T-helper 1 cell treated with Interleukin-12 subunit alpha and Interleukin-12 subunit beta and Interleukin-4 antibody, amounts not matched to agents 30 μg/mL and 1 μg/mL, for 36 hours (primary cell): ENCODE data around the gene MBNL3.

ENCODE experiments used
- H3K27ac Mint-ChIP-seq: one replicate; pipeline ENCODE4 v1.8.0; 2021; ENCODE audit warnings: mild to moderate bottlenecking, mixed read lengths
- H3K27me3 Mint-ChIP-seq: one replicate; pipeline ENCODE4 v1.8.0; 2021; ENCODE audit warnings: low read depth, mixed read lengths
- H3K36me3 Mint-ChIP-seq: one replicate; pipeline ENCODE4 v1.8.0; 2021; ENCODE audit warnings: low read depth, mixed read lengths
- H3K4me1 Mint-ChIP-seq: one replicate; pipeline ENCODE4 v1.8.0; 2021; ENCODE audit warnings: low read depth, mixed read lengths
- H3K4me3 Mint-ChIP-seq: one replicate; pipeline ENCODE4 v1.8.0; 2021; ENCODE audit warnings: mild to moderate bottlenecking, moderate library complexity, mixed read lengths
- H3K9me3 Mint-ChIP-seq: one replicate; pipeline ENCODE4 v1.8.0; 2021; ENCODE audit warnings: mixed read lengths

Gene MBNL3

GRCh38 chrX:132489578-132490419 is 961 bp upstream of the MBNL3 start:
- peak overlapping the region; percentile 92 for H3K27ac Mint-ChIP-seq

DNA sequence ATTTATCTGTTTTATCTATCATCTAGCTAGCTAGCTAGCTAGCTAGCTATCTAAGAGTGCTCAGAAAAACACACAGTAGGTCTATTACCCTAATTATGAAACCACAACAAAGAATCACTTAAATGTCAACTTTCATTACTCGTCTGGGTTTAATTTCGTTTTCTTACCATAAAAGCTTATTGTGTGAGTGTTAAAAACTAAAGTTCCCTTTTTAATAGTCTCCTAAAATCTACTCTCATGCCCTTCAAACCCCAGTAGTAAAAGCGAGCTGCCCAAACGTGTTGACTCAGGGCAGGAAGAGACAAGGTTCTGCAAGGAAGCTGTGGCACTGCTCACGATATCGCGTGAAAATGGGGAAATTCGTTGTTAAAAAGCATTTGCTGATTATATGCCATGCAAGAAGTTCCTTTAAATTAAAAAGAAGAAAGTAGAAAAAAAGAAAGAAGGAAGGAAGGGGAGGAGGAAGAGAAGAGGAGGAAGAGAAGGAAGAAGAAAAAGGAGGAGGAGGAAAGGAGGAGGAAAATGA is 595 bp downstream of the MBNL3 start:
- H3K4me3 Mint-ChIP-seq = peak overlapping the region; percentile 100
- H3K27me3 Mint-ChIP-seq = peaks cover 8% of the 10 kb centered on the region
- no peaks in the 10 kb centered on the region for H3K9me3 Mint-ChIP-seq
- no peaks in the 10 kb centered on the region for H3K36me3 Mint-ChIP-seq
- H3K4me1 Mint-ChIP-seq = peaks cover 24% of the 10 kb centered on the region
- H3K27ac Mint-ChIP-seq = peak overlapping the region; percentile 96

More at GRCh38 chrX:132489578-132490419, 961 bp upstream of the MBNL3 start:
- Mint-ChIP-seq H3K4me1 (peaks cover 19% of the 10 kb centered on the region), H3K4me3 (peak overlapping the region; percentile 89), H3K9me3 (no peaks in the 10 kb centered on the region), H3K27me3 (peaks cover 8% of the 10 kb centered on the region), H3K36me3 (no peaks in the 10 kb centered on the region)

DNA sequence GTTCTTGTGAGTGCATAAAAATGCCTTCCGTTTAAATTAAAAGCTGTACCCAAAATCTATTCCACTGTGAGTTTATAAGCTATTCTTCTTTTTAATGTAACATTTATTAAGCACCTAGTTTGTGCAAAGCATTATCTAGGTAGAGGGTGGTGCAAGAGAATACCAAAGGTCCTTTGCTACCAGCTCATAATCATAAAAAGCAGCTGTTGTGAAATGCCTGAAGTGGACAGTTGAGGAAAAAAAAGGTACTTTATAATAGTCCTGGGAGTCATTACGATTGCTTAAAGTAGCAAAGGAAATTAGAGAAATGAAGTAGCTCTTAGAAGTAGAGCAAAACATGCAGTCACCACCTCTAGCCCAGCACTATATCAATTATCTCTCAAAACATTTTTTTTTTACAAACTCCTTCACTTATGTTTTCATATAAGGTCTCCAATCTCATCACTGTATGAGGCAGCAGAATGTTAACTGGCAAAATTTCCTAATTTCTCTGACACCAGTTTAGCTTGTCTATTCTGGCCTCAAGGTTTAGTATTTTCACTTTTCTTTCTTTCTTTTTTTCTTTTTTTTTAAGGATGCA is 2.1 kb downstream of the MBNL3 start:
- Mint-ChIP-seq H3K27ac (no peak overlapping the region), H3K4me3 (no peak overlapping the region), H3K9me3 (no peaks in the 10 kb centered on the region), H3K27me3 (peaks cover 4% of the 10 kb centered on the region), H3K36me3 (no peaks in the 10 kb centered on the region), H3K4me1 (peaks cover 24% of the 10 kb centered on the region)

DNA sequence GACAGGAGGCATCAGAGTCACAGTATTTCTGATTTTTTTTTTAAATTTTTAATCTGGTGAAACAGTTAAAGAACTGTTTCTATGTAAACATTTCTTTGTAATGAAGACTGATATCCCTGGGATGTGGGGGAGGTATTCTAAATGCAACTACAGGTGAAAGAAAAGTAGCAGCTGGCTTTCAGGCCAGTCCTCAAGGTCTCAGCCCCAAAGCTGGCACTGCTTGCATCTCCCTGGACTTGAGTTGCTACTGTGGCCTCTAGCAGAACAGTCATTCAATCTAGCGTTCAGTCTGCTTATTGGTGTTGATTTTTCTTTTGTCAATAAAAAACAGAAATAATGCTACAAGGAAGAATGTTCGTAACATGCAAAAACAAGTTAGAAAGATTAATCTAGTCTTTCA is 4.9 kb downstream of the MBNL3 start:
- no peaks in the 10 kb centered on the region for H3K27me3 Mint-ChIP-seq
- H3K4me3 Mint-ChIP-seq = no peak overlapping the region
- H3K27ac Mint-ChIP-seq = no peak overlapping the region
- H3K36me3 Mint-ChIP-seq = no peaks in the 10 kb centered on the region
- peaks cover 28% of the 10 kb centered on the region for H3K4me1 Mint-ChIP-seq
- no peaks in the 10 kb centered on the region for H3K9me3 Mint-ChIP-seq

GRCh38 chrX:132483488-132483887 is 5.3 kb downstream of the MBNL3 start:
- Mint-ChIP-seq H3K4me3 (no peak overlapping the region), H3K4me1 (peaks cover 28% of the 10 kb centered on the region), H3K36me3 (no peaks in the 10 kb centered on the region), H3K27ac (no peak overlapping the region), H3K27me3 (no peaks in the 10 kb centered on the region), H3K9me3 (no peaks in the 10 kb centered on the region)

- no peak overlapping the region for H3K4me3 Mint-ChIP-seq
- H3K27me3 Mint-ChIP-seq = no peaks in the 10 kb centered on the region
- peaks cover 24% of the 10 kb centered on the region for H3K4me1 Mint-ChIP-seq
- H3K36me3 Mint-ChIP-seq = no peaks in the 10 kb centered on the region
- no peak overlapping the region for H3K27ac Mint-ChIP-seq
- no peaks in the 10 kb centered on the region for H3K9me3 Mint-ChIP-seq
These were observed 6.2 kb downstream of the MBNL3 start for GRCh38 chrX:132482632-132483031.

DNA sequence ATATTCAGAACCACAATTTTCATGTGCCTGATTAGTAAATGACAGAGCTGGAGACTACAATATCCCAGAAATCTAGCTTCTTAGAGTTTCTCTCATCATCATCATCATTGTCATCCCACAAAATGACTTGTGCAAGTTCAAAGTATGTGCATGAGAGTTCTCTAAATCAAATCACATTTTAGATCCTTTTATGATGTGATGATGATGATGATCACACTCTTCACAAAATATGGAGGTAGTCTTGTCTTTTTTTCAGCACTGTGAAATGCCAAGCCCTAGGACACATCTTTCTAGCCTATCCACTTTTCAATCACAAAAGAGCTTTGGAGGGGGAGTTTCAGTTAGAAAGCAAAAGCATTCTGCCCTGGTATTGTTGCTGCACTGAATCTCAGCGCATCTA is 7.4 kb downstream of the MBNL3 start:
- H3K4me3 Mint-ChIP-seq = no peak overlapping the region

DNA sequence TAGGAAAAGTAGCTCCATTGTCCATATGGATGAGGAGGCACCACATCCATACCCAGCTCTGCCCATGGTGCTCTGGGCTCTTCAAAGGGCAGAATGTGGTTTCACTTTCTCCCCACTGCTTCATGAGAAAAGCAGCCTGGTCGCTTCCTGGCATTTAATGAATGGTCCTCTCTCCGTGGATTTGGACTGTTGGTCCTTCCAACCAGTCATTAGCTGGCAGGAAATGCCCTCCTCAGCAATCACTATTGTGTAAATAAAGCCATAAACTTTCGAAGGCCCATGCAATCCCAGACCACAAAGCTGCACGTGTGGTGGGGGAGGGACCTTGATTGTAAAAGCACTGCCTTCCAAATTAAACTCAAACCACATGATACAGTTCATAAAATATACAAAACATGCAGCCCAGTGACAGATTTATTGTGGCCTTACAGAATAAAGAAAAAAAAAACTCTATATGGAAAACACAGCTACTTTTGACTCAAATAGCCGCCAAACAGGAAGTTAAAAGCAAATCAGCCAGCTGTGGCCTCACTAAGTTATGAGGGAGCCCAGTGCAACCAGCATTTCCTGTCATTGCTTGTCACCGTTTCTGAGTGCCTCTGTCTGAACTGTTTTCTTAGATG is 8.1 kb downstream of the MBNL3 start:
- Mint-ChIP-seq H3K4me1 (peaks cover 22% of the 10 kb centered on the region), H3K4me3 (peak overlapping the region; percentile 73), H3K36me3 (no peaks in the 10 kb centered on the region), H3K27ac (peak overlapping the region; percentile 90), H3K9me3 (no peaks in the 10 kb centered on the region), H3K27me3 (no peaks in the 10 kb centered on the region)

More for the DNA sequence above, 7.4 kb downstream of the MBNL3 start:
- no peaks in the 10 kb centered on the region for H3K36me3 Mint-ChIP-seq
- no peaks in the 10 kb centered on the region for H3K27me3 Mint-ChIP-seq
- peaks cover 20% of the 10 kb centered on the region for H3K4me1 Mint-ChIP-seq
- peak overlapping the region; percentile 15 for H3K27ac Mint-ChIP-seq
- H3K9me3 Mint-ChIP-seq = no peaks in the 10 kb centered on the region

GRCh38 chrX:132474544-132475248 is 14.1 kb downstream of the MBNL3 start:
- H3K4me1 Mint-ChIP-seq = peaks cover 15% of the 10 kb centered on the region
- no peaks in the 10 kb centered on the region for H3K36me3 Mint-ChIP-seq
- H3K27me3 Mint-ChIP-seq = no peaks in the 10 kb centered on the region
- no peak overlapping the region for H3K27ac Mint-ChIP-seq
- no peak overlapping the region for H3K4me3 Mint-ChIP-seq
- no peaks in the 10 kb centered on the region for H3K9me3 Mint-ChIP-seq

GRCh38 chrX:132472397-132472796 is 16.4 kb downstream of the MBNL3 start:
- H3K9me3 Mint-ChIP-seq = no peaks in the 10 kb centered on the region
- no peak overlapping the region for H3K4me3 Mint-ChIP-seq
- no peaks in the 10 kb centered on the region for H3K27me3 Mint-ChIP-seq
- peaks cover 15% of the 10 kb centered on the region for H3K4me1 Mint-ChIP-seq
- H3K36me3 Mint-ChIP-seq = no peaks in the 10 kb centered on the region
- no peak overlapping the region for H3K27ac Mint-ChIP-seq

GRCh38 chrX:132470831-132471230 is 18.0 kb downstream of the MBNL3 start:
- Mint-ChIP-seq H3K9me3 (no peaks in the 10 kb centered on the region), H3K4me3 (no peak overlapping the region), H3K4me1 (peaks cover 15% of the 10 kb centered on the region), H3K27ac (no peak overlapping the region), H3K27me3 (no peaks in the 10 kb centered on the region), H3K36me3 (no peaks in the 10 kb centered on the region)

DNA sequence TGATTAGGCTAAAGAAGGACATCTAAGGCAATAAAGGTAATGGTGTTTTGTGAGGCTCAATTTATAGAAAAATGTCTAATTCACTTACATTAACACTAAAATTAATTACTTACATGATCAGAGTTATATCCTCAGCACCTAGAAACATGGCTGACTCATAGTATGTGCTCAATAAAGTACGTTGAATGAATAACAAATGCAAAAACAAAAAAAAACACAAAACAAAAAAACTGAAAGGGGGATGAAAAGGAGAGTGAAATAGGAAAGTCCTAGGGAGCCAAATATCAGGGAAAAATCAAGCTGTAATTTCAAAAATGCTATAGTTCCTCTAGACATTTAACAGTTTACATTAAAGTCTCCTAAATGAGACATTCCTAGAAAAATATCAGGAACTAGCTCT is 18.7 kb downstream of the MBNL3 start:
- Mint-ChIP-seq H3K27me3 (no peaks in the 10 kb centered on the region), H3K9me3 (no peaks in the 10 kb centered on the region), H3K27ac (no peak overlapping the region), H3K4me1 (peaks cover 10% of the 10 kb centered on the region), H3K36me3 (no peaks in the 10 kb centered on the region), H3K4me3 (no peak overlapping the region)

- no peaks in the 10 kb centered on the region for H3K27me3 Mint-ChIP-seq
- no peaks in the 10 kb centered on the region for H3K9me3 Mint-ChIP-seq
- H3K4me1 Mint-ChIP-seq = no peaks in the 10 kb centered on the region
- no peak overlapping the region for H3K27ac Mint-ChIP-seq
- no peaks in the 10 kb centered on the region for H3K36me3 Mint-ChIP-seq
- no peak overlapping the region for H3K4me3 Mint-ChIP-seq
These were observed 20.4 kb downstream of the MBNL3 start for GRCh38 chrX:132468454-132468853.

DNA sequence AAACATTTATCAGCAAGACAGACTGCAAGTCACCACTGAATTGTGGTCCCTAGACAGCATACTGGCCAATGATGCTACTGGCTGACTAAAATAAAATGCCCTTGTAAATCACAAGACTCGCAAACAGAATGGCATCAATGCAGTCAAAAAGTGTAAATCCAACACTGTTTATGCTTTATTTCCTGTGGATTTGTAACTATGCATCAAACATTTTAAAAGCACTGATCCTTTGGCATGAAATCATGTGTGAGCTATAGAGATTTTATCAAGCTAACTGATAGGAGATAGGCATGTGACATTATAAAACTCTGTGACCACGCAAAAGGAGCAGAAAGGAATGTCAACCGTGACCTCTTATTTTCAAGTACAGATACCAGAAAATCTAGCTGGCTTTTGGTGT is 20.8 kb downstream of the MBNL3 start:
- H3K4me1 Mint-ChIP-seq = no peaks in the 10 kb centered on the region
- H3K27me3 Mint-ChIP-seq = no peaks in the 10 kb centered on the region
- no peaks in the 10 kb centered on the region for H3K9me3 Mint-ChIP-seq
- no peaks in the 10 kb centered on the region for H3K36me3 Mint-ChIP-seq
- no peak overlapping the region for H3K27ac Mint-ChIP-seq
- no peak overlapping the region for H3K4me3 Mint-ChIP-seq
